OCI-LY3 (cell line): Measurements from ENCODE around the gene SAA1.

ENCODE experiments used
- H2AFZ ChIP-seq: fragments of 200-600, 300-600 bp; shearing (Covaris generic); 2 replicates; pipeline ENCODE4 v1.6.0; 2014; ENCODE audit warnings: antibody characterized with exemption, low read depth, low read length
- H3K27ac ChIP-seq: fragments of 200-600, 300-600 bp; sonication (generic); 2 replicates; pipeline ENCODE4 v1.5.1; 2014; ENCODE audit warnings: mild to moderate bottlenecking, low read length, moderate library complexity, mixed read lengths
- H3K27me3 ChIP-seq: fragments of 200-600, 300-600 bp; sonication (generic); 2 replicates; pipeline ENCODE4 v1.6.1; 2014; ENCODE audit warnings: low read depth, low read length, mixed read lengths
- H3K36me3 ChIP-seq: fragments of 200-600, 300-600 bp; sonication (generic); replicated peaks from 2 replicates; pipeline ENCODE3; 2014; ENCODE audit warnings: low read depth, low read length, mixed read lengths
- H3K4me1 ChIP-seq: fragments of 300-600, 200-600 bp; sonication (generic); 2 replicates; pipeline ENCODE4 v1.6.1; 2014; ENCODE audit warnings: low read length, mixed read lengths
- H3K4me2 ChIP-seq: fragments of 200-600, 300-600 bp; sonication (generic); 2 replicates; pipeline ENCODE4 v1.6.1; 2014; ENCODE audit warnings: low read length, mixed read lengths
- H3K4me3 ChIP-seq: fragments of 300-600, 200-600 bp; sonication (generic); 2 replicates; pipeline ENCODE4 v1.5.1; 2014; ENCODE audit warnings: antibody characterized with exemption, mild to moderate bottlenecking, low read length, moderate library complexity
- H3K79me2 ChIP-seq: fragments of 300-600, 200-600 bp; shearing (Covaris generic); 2 replicates; pipeline ENCODE4 v1.6.1; 2014; ENCODE audit warnings: mild to moderate bottlenecking, low read length, mixed read lengths
- H3K9ac ChIP-seq: fragments of 300-600, 200-600 bp; shearing (Covaris generic); 2 replicates; pipeline ENCODE4 v1.6.0; 2014; ENCODE audit warnings: mild to moderate bottlenecking, low read length, moderate library complexity
- H3K9me3 ChIP-seq: fragments of 200-600, 300-600 bp; shearing (Covaris generic); 2 replicates; pipeline ENCODE4 v1.6.1; 2014; ENCODE audit warnings: low read length, mixed read lengths; ENCODE audit not compliant: insufficient read depth
- H4K20me1 ChIP-seq: fragments of 200-600, 300-600 bp; sonication (generic); 2 replicates; pipeline ENCODE4 v1.6.1; 2016; ENCODE audit warnings: low read length, mixed read lengths; ENCODE audit not compliant: insufficient read depth
- EZH2phosphoT487 ChIP-seq: fragments of 200-600 bp; shearing (Covaris generic); IDR thresholded peaks from 2 replicates; pipeline ENCODE4 v1.6.1; 2018; ENCODE audit warnings: antibody characterized with exemption, mixed run types, low read depth
- TF ChIP-seq, protein P1 (sequence below): fragments of 200-600, 300-600 bp; sonication (generic); IDR thresholded peaks from 2 replicates; pipeline ENCODE4 v1.5.1; 2014; ENCODE audit warnings: antibody characterized with exemption, low read length, low read depth

The SAA1 gene

GRCh38 chr11:18295316-18295715 lies 29.3 kb downstream of the SAA1 start:
- Histone ChIP-seq H2AFZ (no peak overlapping the region), H3K9me3 (no peaks in the 10 kb centered on the region), H4K20me1 (peaks cover 3% of the 10 kb centered on the region; the same call in 1 of the 2 replicates), H3K9ac (peak overlapping the region; percentile 16), H3K4me1 (peaks cover 45% of the 10 kb centered on the region), H3K36me3 (peaks cover 72% of the 10 kb centered on the region), H3K27ac (peak overlapping the region; percentile 79), H3K4me3 (peak overlapping the region; percentile 43), H3K4me2 (peak overlapping the region; percentile 71), H3K79me2 (no peaks in the 10 kb centered on the region), H3K27me3 (no peaks in the 10 kb centered on the region)
- TF ChIP-seq, protein P1, sequence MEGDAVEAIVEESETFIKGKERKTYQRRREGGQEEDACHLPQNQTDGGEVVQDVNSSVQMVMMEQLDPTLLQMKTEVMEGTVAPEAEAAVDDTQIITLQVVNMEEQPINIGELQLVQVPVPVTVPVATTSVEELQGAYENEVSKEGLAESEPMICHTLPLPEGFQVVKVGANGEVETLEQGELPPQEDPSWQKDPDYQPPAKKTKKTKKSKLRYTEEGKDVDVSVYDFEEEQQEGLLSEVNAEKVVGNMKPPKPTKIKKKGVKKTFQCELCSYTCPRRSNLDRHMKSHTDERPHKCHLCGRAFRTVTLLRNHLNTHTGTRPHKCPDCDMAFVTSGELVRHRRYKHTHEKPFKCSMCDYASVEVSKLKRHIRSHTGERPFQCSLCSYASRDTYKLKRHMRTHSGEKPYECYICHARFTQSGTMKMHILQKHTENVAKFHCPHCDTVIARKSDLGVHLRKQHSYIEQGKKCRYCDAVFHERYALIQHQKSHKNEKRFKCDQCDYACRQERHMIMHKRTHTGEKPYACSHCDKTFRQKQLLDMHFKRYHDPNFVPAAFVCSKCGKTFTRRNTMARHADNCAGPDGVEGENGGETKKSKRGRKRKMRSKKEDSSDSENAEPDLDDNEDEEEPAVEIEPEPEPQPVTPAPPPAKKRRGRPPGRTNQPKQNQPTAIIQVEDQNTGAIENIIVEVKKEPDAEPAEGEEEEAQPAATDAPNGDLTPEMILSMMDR = no peak
- TF ChIP-seq EZH2phosphoT487 = no peak

DNA sequence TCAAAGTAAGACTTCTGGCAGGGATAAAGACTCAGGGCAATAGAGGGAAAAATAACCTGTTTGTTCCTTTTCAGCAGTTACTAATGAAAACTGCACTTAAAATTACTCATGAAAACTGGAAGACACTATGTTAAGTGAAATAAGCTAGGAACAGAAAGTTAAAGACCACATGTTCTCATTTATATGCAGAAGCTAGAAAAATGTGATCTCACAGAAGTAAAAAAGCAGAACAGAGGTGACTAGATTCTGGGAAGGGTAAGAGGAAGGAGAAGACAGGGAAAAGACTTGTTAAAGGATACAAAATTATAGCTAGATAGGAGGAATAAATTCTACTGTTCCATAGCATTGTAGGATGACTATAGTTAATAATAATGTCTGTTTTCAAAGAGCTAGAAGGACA lies 33.7 kb downstream of the SAA1 start:
- no peak for TF ChIP-seq EZH2phosphoT487
- TF ChIP-seq, protein P1 = no peak
- peak overlapping the region; percentile 18; the same call in 1 of the 2 replicates for H3K9ac ChIP-seq
- H3K4me2 ChIP-seq = peak overlapping the region; percentile 46
- H4K20me1 ChIP-seq = peaks cover under 1% of the 10 kb centered on the region; the same call in 1 of the 2 replicates
- H3K36me3 ChIP-seq = peaks cover 61% of the 10 kb centered on the region
- peak overlapping the region; percentile 84 for H3K27ac ChIP-seq
- H3K79me2 ChIP-seq = no peaks in the 10 kb centered on the region
- H3K9me3 ChIP-seq = no peaks in the 10 kb centered on the region
- H2AFZ ChIP-seq = no peak overlapping the region
- peaks cover 39% of the 10 kb centered on the region for H3K4me1 ChIP-seq
- H3K27me3 ChIP-seq = no peaks in the 10 kb centered on the region
- H3K4me3 ChIP-seq = no peak overlapping the region

DNA sequence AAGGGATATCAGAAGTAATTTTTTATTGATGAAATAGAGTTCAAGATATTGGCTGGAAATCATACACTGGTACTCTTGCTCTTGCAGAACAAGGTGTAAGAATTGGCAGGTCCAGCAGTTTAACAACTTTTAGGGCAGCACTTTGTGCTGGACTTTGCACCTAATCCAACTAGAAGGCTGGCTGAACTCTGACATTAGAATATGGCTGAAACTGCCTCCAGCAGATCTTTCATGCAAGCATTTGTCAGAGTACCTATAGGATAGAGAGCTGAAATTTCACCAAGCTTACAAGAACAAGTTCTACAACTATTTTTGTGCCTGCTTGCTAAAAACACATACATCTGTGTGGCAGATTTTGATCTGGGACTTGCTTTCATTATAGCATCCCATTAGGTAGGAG lies 38.7 kb downstream of the SAA1 start:
- H3K9me3 ChIP-seq = no peaks in the 10 kb centered on the region
- peaks cover 66% of the 10 kb centered on the region for H3K36me3 ChIP-seq
- no peak overlapping the region for H3K9ac ChIP-seq
- TF ChIP-seq, protein P1 = no peak
- no peak for TF ChIP-seq EZH2phosphoT487
- no peak overlapping the region for H3K27ac ChIP-seq
- H3K4me3 ChIP-seq = no peak overlapping the region
- H4K20me1 ChIP-seq = no peaks in the 10 kb centered on the region
- H3K27me3 ChIP-seq = no peaks in the 10 kb centered on the region
- H3K79me2 ChIP-seq = no peaks in the 10 kb centered on the region
- peaks cover 15% of the 10 kb centered on the region for H3K4me1 ChIP-seq
- no peak overlapping the region for H3K4me2 ChIP-seq
- H2AFZ ChIP-seq = no peak overlapping the region

DNA sequence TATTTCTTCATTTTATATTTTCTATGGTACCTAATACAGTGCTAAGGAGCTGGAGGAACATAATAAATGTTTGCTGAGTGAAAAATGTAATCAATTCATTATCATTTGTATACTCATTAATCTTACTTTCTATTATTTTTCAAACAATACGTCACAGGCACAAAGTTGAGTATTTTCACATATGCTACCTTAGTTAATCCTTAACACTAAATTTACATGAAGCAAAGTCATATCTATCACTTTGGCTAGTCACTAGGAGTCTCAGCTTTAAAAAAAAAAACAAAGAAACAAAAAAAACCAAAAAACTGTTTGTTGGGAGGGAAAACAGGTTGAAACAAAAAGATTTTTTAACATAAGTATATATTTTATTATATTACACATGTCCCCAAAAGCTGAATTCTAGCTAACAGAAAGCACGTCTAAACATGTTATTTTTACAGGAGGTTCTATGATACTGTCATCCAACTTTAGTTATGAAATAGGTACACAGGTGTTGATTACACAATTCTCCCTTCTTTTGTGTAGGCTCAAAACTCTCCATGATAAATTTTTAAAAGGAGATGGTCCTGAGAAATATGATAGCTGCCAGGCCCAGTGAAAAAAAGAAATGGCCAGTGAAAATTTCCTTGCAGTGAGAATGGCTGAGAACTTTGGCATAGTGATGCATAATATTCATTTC lies 41.5 kb downstream of the SAA1 start:
- no peaks in the 10 kb centered on the region for H3K9me3 ChIP-seq
- no peaks in the 10 kb centered on the region for H4K20me1 ChIP-seq
- H3K4me1 ChIP-seq = peaks cover 37% of the 10 kb centered on the region
- peaks cover 11% of the 10 kb centered on the region for H3K79me2 ChIP-seq
- no peak for TF ChIP-seq EZH2phosphoT487
- TF ChIP-seq, protein P1 = no peak
- H3K27me3 ChIP-seq = no peaks in the 10 kb centered on the region
- no peak overlapping the region for H3K9ac ChIP-seq
- peaks cover 71% of the 10 kb centered on the region for H3K36me3 ChIP-seq
- no peak overlapping the region for H3K4me2 ChIP-seq
- H3K27ac ChIP-seq = no peak overlapping the region
- no peak overlapping the region for H3K4me3 ChIP-seq
- no peak overlapping the region for H2AFZ ChIP-seq
